Stomach (tissue), 4 donors: Measurements from ENCODE around the gene ZNF302.

Source experiments
- CTCF ChIP-seq, 7 experiments: fragments of 450-650 bp in 4 of 7; fragments of 200-600 bp in 3 of 7; sonication (generic) in 3 of 7; IDR thresholded peaks; one replicate each; pipeline ENCODE4 v1.5.1; 2016 to 2019; ENCODE audit warnings: antibody characterized with exemption in 7 of 7, control low read depth in 2 of 7, mild to moderate bottlenecking in 1 of 7
- POLR2A ChIP-seq, 4 donors: fragments of 450-650 bp; IDR thresholded peaks; one replicate each; pipeline ENCODE4 v1.6.1; 2016; ENCODE audit warnings: antibody characterized with exemption in 4 of 4, control low read depth in 2 of 4, mild to moderate bottlenecking in 1 of 4, moderate library complexity in 1 of 4
- POLR2AphosphoS5 ChIP-seq, 3 donors: sonication (generic); formaldehyde crosslinking; IDR thresholded peaks; one replicate each; pipeline ENCODE4 v1.6.1; 2016; ENCODE audit warnings: antibody characterized with exemption in 3 of 3

DNA sequence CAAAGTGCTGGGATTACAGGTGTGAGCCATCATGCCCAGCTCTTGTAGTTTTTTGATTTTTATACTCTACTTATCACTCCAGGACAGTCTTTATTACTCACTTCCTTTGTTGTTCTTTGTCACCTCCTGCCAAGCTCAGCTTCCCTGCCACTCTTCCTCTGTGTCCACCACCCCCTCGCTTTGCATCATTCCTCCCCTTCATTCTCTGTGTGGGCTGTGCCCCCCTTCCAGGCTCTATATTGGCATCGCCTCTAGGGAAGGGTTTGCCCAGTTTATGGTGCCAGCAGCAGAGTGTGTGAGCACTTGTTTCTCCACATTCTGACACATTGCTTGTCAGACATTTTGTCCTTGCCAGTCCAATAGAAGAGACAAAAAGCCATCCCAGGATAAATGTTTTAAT lies 15.1 kb downstream of the ZNF302 start:
- TF ChIP-seq CTCF (IDR thresholded peaks at IDR 0.05) (no peak), POLR2A (IDR thresholded peaks at IDR 0.05) (no peak), POLR2AphosphoS5 (IDR thresholded peaks at IDR 0.05) (no peak)
